Muscle layer of duodenum (tissue), 2 donors: ENCODE data around the gene AP1S1.
"Not testable (repeated sequence)": the region's sequence is repeated elsewhere in the genome, so short reads cannot be mapped to it uniquely, and the experiment has no call there.

Source experiments
- H3K27ac ChIP-seq: one replicate; pipeline ENCODE4 v1.7.0; 2013; ENCODE audit warnings: mild to moderate bottlenecking, low read length
- H3K27me3 ChIP-seq: one replicate; pipeline ENCODE4 v1.7.0; 2013; ENCODE audit warnings: low read depth, mild to moderate bottlenecking, control low read depth, low read length
- H3K36me3 ChIP-seq, 2 donors: one replicate each; pipeline ENCODE4 v1.7.0; 2013; ENCODE audit warnings: low read length in 2 of 2, control low read depth in 1 of 2, mild to moderate bottlenecking in 1 of 2; ENCODE audit not compliant: insufficient read depth in 2 of 2, control insufficient read depth in 1 of 2
- H3K4me1 ChIP-seq, 2 donors: one replicate each; pipeline ENCODE4 v1.7.0; 2013; ENCODE audit warnings: low read length in 2 of 2, mild to moderate bottlenecking in 2 of 2, control low read depth in 1 of 2, moderate library complexity in 1 of 2; ENCODE audit not compliant: insufficient read depth in 2 of 2, control insufficient read depth in 1 of 2
- H3K4me3 ChIP-seq, 2 donors: one replicate each; pipeline ENCODE4 v1.7.0; 2013; ENCODE audit warnings: low read length in 2 of 2, low read depth in 1 of 2, mild to moderate bottlenecking in 1 of 2
- H3K9me3 ChIP-seq, 2 donors: one replicate each; pipeline ENCODE4 v1.7.0; 2013; ENCODE audit warnings: low read length in 2 of 2, control low read depth in 1 of 2, mild to moderate bottlenecking in 1 of 2; ENCODE audit not compliant: control insufficient read depth in 1 of 2
- donor health status: healthy.

AP1S1 gene

DNA sequence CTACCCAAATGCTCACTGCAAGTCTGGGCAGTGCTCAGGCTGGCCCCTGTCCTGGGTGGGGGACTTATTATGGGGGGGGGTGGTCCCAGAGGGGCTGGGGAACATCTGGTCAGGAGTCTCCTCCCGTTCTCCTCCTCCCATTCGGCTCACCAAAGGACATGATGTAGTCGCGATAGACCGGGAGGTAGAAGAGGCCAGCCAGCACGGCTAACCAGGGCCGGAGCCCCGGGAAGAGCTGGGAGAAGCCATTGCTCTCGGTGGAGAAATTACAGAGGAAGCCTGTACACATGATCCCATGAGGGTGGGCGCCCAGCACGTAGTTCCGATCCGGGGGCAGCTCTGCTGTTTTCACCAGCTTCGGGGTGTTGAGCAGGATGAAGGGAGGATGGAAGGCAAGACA lies 44.2 kb downstream of the AP1S1 start:
- no peaks in the 10 kb centered on the region for H3K36me3 ChIP-seq
- no peaks in the 10 kb centered on the region for H3K9me3 ChIP-seq
- peaks cover 14% of the 10 kb centered on the region for H3K27me3 ChIP-seq
- H3K27ac ChIP-seq = no peak overlapping the region
- peaks cover 0 to 9% of the 10 kb centered on the region in 2 donors for H3K4me1 ChIP-seq
- no peak overlapping the region for H3K4me3 ChIP-seq

DNA sequence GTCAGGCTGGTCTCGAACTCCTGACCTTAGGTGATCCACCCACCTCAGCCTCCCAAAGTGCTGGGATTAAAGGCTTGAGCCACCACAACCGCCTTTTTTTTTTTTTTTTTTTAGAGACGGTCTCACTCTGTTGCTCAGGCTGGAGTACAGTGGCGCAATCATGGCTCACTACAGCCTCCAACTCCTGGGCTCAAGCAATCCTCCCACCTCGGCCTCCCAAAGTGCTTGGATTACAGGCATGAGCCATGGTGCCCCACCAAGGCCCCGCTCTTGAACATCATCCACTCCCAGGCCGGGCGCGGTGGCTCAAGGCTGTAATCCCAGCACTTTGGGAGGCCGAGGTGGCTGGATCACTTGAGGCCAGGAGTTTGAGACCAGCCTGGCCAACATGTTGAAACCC lies 45.2 kb downstream of the AP1S1 start:
- H3K9me3 ChIP-seq, H3K4me3 ChIP-seq, H3K4me1 ChIP-seq, H3K36me3 ChIP-seq, H3K27ac ChIP-seq: not testable (repeated sequence)
- peaks cover 14% of the 10 kb centered on the region for H3K27me3 ChIP-seq

DNA sequence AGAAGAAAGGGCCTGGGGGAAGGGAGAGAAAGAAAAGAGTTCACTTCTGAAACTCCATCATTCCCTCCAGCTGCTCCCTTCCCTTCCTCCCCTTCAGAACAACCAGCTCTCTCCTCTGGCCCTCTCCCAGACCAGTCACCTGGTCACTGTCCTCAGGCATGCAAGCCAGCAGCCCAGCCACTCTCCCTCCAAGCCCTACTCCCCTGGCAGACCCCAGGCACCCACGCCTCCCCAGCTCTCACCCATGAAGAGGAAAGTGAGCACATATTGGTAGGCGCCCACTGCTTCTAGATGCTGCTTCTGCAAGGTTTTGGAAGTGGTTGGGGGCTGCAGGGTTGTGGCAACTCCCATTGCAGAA lies 46.2 kb downstream of the AP1S1 start:
- no peaks in the 10 kb centered on the region for H3K36me3 ChIP-seq
- peak overlapping the region; percentile 27 for H3K27ac ChIP-seq
- no peaks in the 10 kb centered on the region for H3K9me3 ChIP-seq
- H3K4me1 ChIP-seq = peaks cover 0 to 9% of the 10 kb centered on the region in 2 donors
- peaks cover 14% of the 10 kb centered on the region for H3K27me3 ChIP-seq
- peak overlapping the region in 1 of 2 donors; percentile 45 for H3K4me3 ChIP-seq

DNA sequence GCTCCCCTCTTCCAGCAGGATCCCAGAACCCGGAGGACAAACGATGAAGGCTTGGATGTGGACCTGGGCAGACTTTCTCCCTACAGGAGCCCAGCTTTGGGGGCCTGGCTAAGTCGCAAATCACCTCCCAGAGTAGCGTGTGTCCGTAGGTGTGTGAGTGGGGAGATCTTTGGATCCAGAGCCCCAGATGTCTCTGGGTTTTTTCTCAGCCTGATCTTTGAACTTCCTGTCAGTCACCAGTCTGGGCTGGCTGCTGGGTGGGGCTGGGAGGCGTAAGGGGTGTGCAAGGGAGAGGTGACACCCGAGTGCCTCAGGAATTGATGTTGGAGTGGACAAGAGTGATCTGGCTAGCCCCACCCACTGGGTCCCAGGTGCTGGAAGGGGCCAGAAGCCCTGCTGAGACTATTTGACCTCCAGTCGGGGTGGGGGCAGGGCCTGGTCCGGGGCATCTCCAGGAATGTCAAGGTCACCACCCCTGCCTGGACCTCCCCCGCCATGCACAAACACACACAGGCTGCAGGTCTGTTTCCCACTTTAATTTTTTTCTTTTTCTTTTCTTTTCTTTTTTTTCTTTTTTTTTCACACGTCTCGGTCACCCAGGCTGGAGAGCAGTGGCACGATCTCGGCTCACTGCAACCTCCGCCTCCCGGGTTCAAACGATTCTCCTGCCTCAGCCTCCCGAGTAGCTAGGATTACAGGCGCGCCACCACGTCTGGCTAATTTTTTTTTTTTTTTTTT lies 46.8 kb downstream of the AP1S1 start, which contains the start of gene MOGAT3:
TSS of gene MOGAT3 (minus strand) at position 175 of the 738 bp plus-strand sequence. CDS start 182 bp downstream, outside the sequence.
- no peaks in the 10 kb centered on the region for H3K9me3 ChIP-seq
- H3K27ac ChIP-seq = peak within 1 kb of the TSS; percentile 27
- H3K4me1 ChIP-seq = peaks cover 0 to 9% of the 10 kb centered on the region in 2 donors
- peaks cover 0 to 4% of the 10 kb centered on the region in 2 donors for H3K36me3 ChIP-seq
- peak within 1 kb of the TSS; percentile 23 to 45 for H3K4me3 ChIP-seq
- H3K27me3 ChIP-seq = peaks cover 14% of the 10 kb centered on the region

DNA sequence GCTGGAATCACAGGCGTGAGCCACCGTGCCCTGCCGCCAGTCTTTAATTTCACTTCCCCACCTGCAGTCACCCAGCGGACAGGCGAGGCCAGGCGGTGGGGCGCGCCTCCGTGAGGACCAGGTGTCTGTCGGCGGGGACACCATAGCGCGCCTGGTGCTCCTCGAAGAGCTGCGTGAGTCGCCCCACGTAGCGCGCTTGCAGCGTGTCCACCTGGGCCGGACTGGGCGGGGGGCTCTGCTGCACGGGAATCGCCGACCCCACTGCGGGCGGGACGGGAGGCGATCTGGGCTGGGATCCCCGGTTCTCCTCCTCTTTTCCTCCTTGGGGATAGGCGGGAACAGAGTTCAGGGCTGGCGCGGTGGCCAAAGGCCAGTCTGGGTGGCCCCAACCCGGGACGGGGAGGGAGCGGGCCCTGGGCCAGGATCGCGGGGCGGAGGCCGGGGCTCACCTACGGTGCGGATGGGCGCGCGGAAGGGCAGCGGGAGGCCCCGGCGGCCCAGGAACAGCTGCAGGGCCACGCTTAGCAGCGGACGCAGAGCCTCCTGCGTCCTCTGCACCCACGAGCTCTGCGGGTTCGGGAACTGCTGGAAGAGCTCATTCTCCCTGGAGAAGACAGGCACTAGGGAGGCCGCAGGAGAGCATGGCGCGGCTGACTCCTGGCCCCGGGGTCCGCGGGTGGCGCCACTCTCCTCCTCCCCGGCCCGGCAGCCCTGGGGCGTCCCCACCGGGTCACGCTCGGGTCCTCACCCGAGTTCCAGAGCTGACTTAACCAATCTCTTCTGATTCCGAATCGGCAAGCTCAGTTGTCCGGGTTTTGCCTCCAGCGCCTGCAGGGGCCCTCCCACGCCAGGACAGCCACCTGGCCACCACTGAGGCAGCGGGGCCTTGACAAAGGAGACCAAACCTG lies 47.7 kb downstream of the AP1S1 start:
- peaks cover 0 to 9% of the 10 kb centered on the region in 2 donors for H3K4me1 ChIP-seq
- H3K9me3 ChIP-seq = no peaks in the 10 kb centered on the region
- H3K27ac ChIP-seq = no peak overlapping the region
- H3K36me3 ChIP-seq = peaks cover 0 to 12% of the 10 kb centered on the region in 2 donors
- peaks cover 14% of the 10 kb centered on the region for H3K27me3 ChIP-seq
- H3K4me3 ChIP-seq = peak overlapping the region in 1 of 2 donors; percentile 23

DNA sequence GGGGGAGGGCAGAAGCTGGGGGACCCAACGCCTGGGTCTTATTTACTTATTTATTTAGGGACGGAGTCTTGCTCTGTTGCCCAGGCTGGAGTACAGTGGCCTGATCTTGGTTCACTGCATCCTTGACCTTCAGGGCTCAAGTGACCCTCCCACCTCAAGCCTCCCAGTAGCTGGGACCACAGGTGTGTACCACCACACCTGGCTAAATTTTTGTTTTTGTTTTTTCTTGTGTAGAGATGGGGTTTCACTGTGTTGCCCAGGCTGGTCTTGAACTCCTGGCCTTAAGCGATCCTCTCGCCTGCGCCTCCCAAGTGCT lies 48.3 kb downstream of the AP1S1 start:
- Histone ChIP-seq H3K9me3 (no peaks in the 10 kb centered on the region), H3K36me3 (peaks cover 0 to 17% of the 10 kb centered on the region in 2 donors), H3K27ac (no peak overlapping the region), H3K27me3 (peaks cover 14% of the 10 kb centered on the region), H3K4me1 (peaks cover 0 to 9% of the 10 kb centered on the region in 2 donors), H3K4me3 (no peak overlapping the region)

DNA sequence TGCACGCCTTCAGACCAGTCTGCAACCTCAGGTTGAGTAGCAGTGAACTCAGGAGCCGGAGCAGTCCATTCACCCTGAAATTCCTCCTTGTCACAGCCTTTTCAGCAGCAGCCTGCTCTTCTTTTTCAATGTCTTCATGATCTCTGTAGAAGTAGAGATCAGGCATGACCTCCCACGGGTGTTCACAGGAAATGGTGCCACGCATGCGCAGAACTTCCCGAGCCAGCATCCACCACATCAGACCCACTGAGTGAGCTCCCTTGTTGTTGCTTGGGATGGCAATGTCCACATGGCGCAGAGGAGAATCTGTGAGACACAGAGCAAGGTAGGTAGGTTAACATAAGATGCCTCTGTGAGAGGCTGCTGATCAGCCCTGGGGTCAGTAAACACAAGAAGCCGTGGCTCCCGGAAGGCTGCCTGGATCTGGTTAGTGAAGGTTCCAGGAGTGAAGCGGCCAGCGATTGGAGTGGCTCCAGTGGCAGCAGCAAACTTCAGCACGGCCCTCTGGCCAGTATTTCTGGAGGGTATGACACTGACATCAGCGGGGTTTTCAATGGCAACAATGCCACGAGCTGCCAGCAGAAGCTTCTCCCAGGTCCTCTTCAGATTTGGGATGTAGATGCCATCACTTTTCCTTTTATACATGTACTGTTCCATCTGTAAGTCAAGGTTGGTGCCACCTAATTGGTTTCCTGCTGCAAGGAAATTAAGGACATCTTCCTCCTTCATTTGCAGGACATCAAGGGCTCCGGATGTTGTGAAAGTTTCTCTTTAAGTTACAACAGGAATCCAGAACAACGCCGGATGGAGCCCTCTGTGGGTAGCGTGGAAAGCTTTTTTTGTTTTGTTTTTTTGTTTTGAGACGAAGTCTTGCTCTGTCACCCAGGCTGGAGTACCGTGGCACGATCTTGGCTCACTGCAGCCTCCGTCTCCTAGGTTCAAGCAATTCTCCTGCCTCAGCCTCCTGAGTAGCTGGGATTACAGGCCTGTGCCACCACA lies 49.8 kb downstream of the AP1S1 start:
- H3K4me1 ChIP-seq, H3K9me3 ChIP-seq, H3K27ac ChIP-seq, H3K4me3 ChIP-seq: not testable (repeated sequence)
- peaks cover 0 to 32% of the 10 kb centered on the region in 2 donors for H3K36me3 ChIP-seq
- H3K27me3 ChIP-seq = peaks cover 14% of the 10 kb centered on the region

DNA sequence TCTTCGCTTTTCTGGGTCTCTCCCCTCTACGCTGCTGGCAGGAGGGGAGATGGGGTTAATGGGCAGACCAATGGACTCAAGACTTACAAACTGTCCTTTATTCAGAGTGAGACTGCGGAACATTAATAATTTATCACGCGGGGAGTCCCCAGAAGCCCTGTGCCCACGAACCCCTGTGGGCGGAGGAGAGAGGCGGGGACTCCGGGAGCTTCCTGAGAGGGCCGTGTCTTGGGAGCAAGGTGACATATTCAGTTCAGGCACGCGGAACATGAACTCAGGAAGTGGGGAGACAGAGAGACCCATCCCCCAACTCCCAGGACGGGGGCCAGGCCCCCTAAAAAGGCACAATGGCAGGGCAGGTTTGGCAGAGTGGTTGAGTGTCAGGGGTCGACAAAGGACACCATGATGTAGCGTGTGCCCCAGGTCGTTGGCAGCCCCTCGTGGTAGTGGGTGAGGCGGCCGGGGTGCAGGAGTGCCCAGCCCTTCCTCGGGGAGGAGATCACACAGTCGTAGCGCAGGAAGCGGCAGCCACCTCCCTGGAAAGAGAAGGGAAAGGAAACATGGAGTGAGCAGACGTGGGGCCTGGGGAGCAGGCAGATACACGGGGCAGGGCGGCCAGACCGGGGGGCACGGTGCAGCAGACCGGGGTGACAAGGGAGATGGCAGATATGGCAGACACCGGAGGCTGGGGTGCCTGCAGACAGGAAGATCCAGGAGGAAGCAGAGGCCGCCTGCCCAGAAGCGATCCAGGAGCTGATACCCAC lies 51.8 kb downstream of the AP1S1 start:
- H3K36me3 ChIP-seq = peaks cover 7 to 49% of the 10 kb centered on the region in 2 donors
- no peak overlapping the region for H3K27ac ChIP-seq
- H3K4me1 ChIP-seq = peaks cover 0 to 9% of the 10 kb centered on the region in 2 donors
- H3K4me3 ChIP-seq = no peak overlapping the region
- no peaks in the 10 kb centered on the region for H3K9me3 ChIP-seq
- H3K27me3 ChIP-seq = peaks cover 5% of the 10 kb centered on the region

DNA sequence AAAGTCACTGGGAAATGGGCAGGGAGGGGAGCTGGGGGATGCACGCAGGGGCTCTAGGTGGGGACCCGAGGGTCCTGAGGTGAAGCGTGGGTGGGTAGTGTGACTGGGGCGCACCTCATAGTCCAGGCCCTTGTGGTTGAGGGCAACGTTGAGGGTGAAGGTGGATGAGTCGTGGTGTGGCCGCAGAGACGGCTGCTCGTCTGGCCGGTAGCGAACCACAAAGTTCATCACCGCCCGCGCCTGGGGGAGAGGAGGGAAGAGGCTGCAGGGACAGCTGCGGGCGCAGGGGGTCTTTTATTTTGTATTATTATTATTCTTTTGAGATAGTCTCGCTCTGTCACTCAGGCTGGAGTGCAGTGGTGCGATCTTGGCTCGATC lies 52.4 kb downstream of the AP1S1 start:
- no peaks in the 10 kb centered on the region for H3K9me3 ChIP-seq
- H3K4me3 ChIP-seq = no peak overlapping the region
- peaks cover 5% of the 10 kb centered on the region for H3K27me3 ChIP-seq
- H3K36me3 ChIP-seq = peaks cover 7 to 53% of the 10 kb centered on the region in 2 donors
- no peak overlapping the region for H3K27ac ChIP-seq
- peaks cover 0 to 8% of the 10 kb centered on the region in 2 donors for H3K4me1 ChIP-seq

DNA sequence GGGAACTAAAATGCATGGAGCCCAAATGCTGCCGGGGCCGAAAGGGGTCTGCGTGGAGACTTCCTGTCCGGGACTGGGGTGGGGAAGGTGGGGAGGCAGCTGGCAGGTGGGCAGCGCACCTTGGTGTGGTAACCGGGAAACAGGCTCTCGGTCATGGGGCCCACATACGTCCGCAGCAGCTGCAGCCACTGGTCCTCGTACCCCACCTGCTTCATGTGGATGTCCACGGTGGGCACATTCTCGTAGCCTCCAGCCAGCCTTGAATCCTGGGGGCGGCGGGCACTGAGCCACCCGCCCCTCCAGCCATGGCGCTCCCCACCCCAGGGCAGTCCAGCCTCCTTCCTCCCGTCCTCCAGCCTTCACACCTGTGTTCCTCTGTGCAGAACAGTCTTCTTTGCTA lies 53.2 kb downstream of the AP1S1 start:
- Histone ChIP-seq H3K27ac (no peak overlapping the region), H3K9me3 (no peaks in the 10 kb centered on the region), H3K36me3 (peaks cover 7 to 61% of the 10 kb centered on the region in 2 donors), H3K4me1 (no peaks in the 10 kb centered on the region), H3K27me3 (no peaks in the 10 kb centered on the region), H3K4me3 (no peak overlapping the region)
